Measurements from ENCODE around the gene LCE5A.
"Not testable (repeated sequence)": the region's sequence is repeated elsewhere in the genome, so short reads cannot be mapped to it uniquely, and the experiment has no call there.

- TF ChIP-seq ARNTL (CRISPR knock-in tag; IDR thresholded peaks at IDR 0.05; ENCODE audit: borderline replicate concordance, low read depth); TOX (CRISPR knock-in tag; IDR thresholded peaks at IDR 0.05; ENCODE audit: borderline replicate concordance); PPARA (CRISPR knock-in tag; IDR thresholded peaks at IDR 0.05; ENCODE audit: borderline replicate concordance); PATZ1 (CRISPR knock-in tag; IDR thresholded peaks at IDR 0.05; ENCODE audit: borderline replicate concordance); ISL1 (CRISPR knock-in tag; IDR thresholded peaks at IDR 0.05); ZFP3 (CRISPR knock-in tag; IDR thresholded peaks at IDR 0.05); ZFP30 (CRISPR knock-in tag; IDR thresholded peaks at IDR 0.05); TCF4 (CRISPR knock-in tag; IDR thresholded peaks at IDR 0.05; ENCODE audit: borderline replicate concordance); CSDC2 (CRISPR knock-in tag; IDR thresholded peaks at IDR 0.05); ESRRG (CRISPR knock-in tag; IDR thresholded peaks at IDR 0.05); CSRNP3 (CRISPR knock-in tag; IDR thresholded peaks at IDR 0.05); ZNF565 (CRISPR knock-in tag; conservative IDR thresholded peaks at IDR 0.05; ENCODE audit: low read depth); RARB (CRISPR knock-in tag; IDR thresholded peaks at IDR 0.05): not testable (repeated sequence)
- TF ChIP-seq, protein P1, sequence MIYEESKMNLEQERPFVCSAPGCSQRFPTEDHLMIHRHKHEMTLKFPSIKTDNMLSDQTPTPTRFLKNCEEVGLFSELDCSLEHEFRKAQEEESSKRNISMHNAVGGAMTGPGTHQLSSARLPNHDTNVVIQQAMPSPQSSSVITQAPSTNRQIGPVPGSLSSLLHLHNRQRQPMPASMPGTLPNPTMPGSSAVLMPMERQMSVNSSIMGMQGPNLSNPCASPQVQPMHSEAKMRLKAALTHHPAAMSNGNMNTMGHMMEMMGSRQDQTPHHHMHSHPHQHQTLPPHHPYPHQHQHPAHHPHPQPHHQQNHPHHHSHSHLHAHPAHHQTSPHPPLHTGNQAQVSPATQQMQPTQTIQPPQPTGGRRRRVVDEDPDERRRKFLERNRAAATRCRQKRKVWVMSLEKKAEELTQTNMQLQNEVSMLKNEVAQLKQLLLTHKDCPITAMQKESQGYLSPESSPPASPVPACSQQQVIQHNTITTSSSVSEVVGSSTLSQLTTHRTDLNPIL (CRISPR knock-in tag; IDR thresholded peaks at IDR 0.05; ENCODE audit: low read depth): not testable (repeated sequence)
Measured at GRCh38 chr1:152548358-152548757, 37.8 kb downstream of the LCE5A start.

Measured in SK-N-SH treated with all-trans-retinoic acid at 6 μM for 48 hours (cell line).